B cell (primary cell): ENCODE measurements around the gene LGALS4. TPM values are rescaled to one million over a fixed set of nuclear protein-coding genes. Genes with fewer than 3 reads are reported as not detected.
"Not testable (repeated sequence)": the region's sequence is repeated elsewhere in the genome, so short reads cannot be mapped to it uniquely, and the experiment has no call there.

ENCODE experiments used
- ATAC-seq: fragments of 200-7000 bp; cut with Tn5 transposase; one replicate; pipeline ENCODE4 v1.10.0; 2021; ENCODE audit warnings: low read depth, mild to moderate bottlenecking, moderate number of reproducible peaks, moderate library complexity
- CTCF ChIA-PET: fragments of 350-600 bp; sonication (Branson Sonifier 250); formaldehyde crosslinking; loops from one replicate; lab custom pipeline; 2021; ENCODE audit warnings: antibody characterized with exemption, inconsistent platforms; lab: Charles Lee
- POLR2A ChIA-PET: fragments of 350-600 bp; sonication (Branson Sonifier 250); formaldehyde crosslinking; loops from one replicate; lab custom pipeline; 2021; ENCODE audit warnings: antibody characterized with exemption; lab: Charles Lee
- DNase-seq: peaks from one replicate; pipeline ENCODE4 v3.0.0; 2013
- H2AFZ ChIP-seq: 2 replicates; pipeline ENCODE4 v1.6.1; 2012; ENCODE audit warnings: mild to moderate bottlenecking, low read depth, low read length; ENCODE audit not compliant: insufficient read depth, poor library complexity, severe bottlenecking
- H3K27ac ChIP-seq, 2 donors: 1 replicate in 1 of 2; 2 replicates in 1 of 2; pipeline ENCODE4 v1.5.1; 2012 to 2013; ENCODE audit warnings: low read length in 2 of 2, mild to moderate bottlenecking in 2 of 2, moderate library complexity in 1 of 2
- H3K27me3 ChIP-seq, 4 experiments: fragments of 200-600 bp in 1 of 4; sonication (generic) in 1 of 4; replicated peaks in 1 of 4; 1 replicate in 2 of 4; 2 replicates in 2 of 4; pipeline versions ENCODE4 v1.6.1 to v1.7.0; 2013 to 2016; ENCODE audit warnings: low read length in 3 of 4, mild to moderate bottlenecking in 2 of 4, mixed read lengths in 1 of 4, moderate library complexity in 1 of 4; ENCODE audit not compliant: insufficient read depth in 4 of 4, control insufficient read depth in 3 of 4; ENCODE audit errors: control extremely low read depth in 1 of 4
- H3K36me3 ChIP-seq, 2 experiments: replicated peaks in 1 of 2; 1 replicate in 1 of 2; 2 replicates in 1 of 2; pipeline versions ENCODE4 v1.6.1 to v1.7.1; 2013; ENCODE audit warnings: low read length in 1 of 2; ENCODE audit not compliant: insufficient read depth in 2 of 2, control insufficient read depth in 1 of 2; ENCODE audit errors: control extremely low read depth in 1 of 2, extremely low read depth in 1 of 2
- H3K4me1 ChIP-seq, 2 donors: fragments of 200-600 bp in 1 of 2; sonication (generic) in 1 of 2; 1 replicate in 1 of 2; 2 replicates in 1 of 2; pipeline versions ENCODE4 v1.5.1 to v1.6.1; 2013 to 2017; ENCODE audit warnings: low read length in 2 of 2; ENCODE audit not compliant: control insufficient read depth in 2 of 2, insufficient read depth in 2 of 2
- H3K4me2 ChIP-seq: replicated peaks from 2 replicates; pipeline ENCODE3; 2012; ENCODE audit warnings: mild to moderate bottlenecking, low read depth, low read length; ENCODE audit not compliant: poor library complexity, severe bottlenecking
- H3K4me3 ChIP-seq, 5 experiments: fragments of 200-600 bp in 1 of 5; sonication (generic) in 1 of 5; 1 replicate in 3 of 5; 2 replicates in 2 of 5; pipeline versions ENCODE4 v1.5.1 to v1.7.0; 2011 to 2016; ENCODE audit warnings: low read length in 4 of 5, mild to moderate bottlenecking in 4 of 5, low read depth in 2 of 5, control low read depth in 1 of 5, moderate library complexity in 1 of 5; ENCODE audit not compliant: insufficient read depth in 1 of 5; ENCODE audit errors: control extremely low read depth in 1 of 5, extremely low read depth in 1 of 5
- H3K79me2 ChIP-seq: fragments of 200-600 bp; sonication (generic); one replicate; pipeline ENCODE4 v1.6.0; 2016; ENCODE audit warnings: low read length; ENCODE audit not compliant: control insufficient read depth, insufficient read depth
- H3K9ac ChIP-seq: fragments of 200-600 bp; sonication (generic); 2 replicates; pipeline ENCODE4 v1.6.1; 2017; ENCODE audit warnings: mild to moderate bottlenecking, low read length, moderate library complexity
- H3K9me3 ChIP-seq, 3 donors: one replicate each; pipeline versions ENCODE4 v1.6.1 to v1.7.1; 2013; ENCODE audit warnings: low read length in 2 of 3; ENCODE audit not compliant: control insufficient read depth in 2 of 3, insufficient read depth in 1 of 3; ENCODE audit errors: control extremely low read depth in 1 of 3
- H4K20me1 ChIP-seq: 2 replicates; pipeline ENCODE4 v1.6.0; 2012; ENCODE audit warnings: mild to moderate bottlenecking, low read length; ENCODE audit not compliant: insufficient read depth, control insufficient read depth, poor library complexity, severe bottlenecking
- H3K27ac Mint-ChIP-seq: one replicate; pipeline ENCODE4 v1.8.0; 2021; ENCODE audit warnings: mixed read lengths
- H3K27me3 Mint-ChIP-seq: one replicate; pipeline ENCODE4 v1.8.0; 2021; ENCODE audit warnings: mixed read lengths
- H3K4me1 Mint-ChIP-seq: one replicate; pipeline ENCODE4 v1.8.0; 2021; ENCODE audit warnings: mixed read lengths
- H3K4me3 Mint-ChIP-seq: one replicate; pipeline ENCODE4 v1.8.0; 2021; ENCODE audit warnings: mixed read lengths
- H3K9me3 Mint-ChIP-seq: one replicate; pipeline ENCODE4 v1.8.0; 2022; ENCODE audit warnings: mixed read lengths; ENCODE audit not compliant: insufficient read depth
- EZH2 ChIP-seq: IDR thresholded peaks from 2 replicates; pipeline ENCODE4 v1.6.1; 2012; ENCODE audit warnings: borderline replicate concordance, low read depth, mild to moderate bottlenecking, moderate library complexity, low read length; ENCODE audit not compliant: insufficient read depth, poor library complexity, severe bottlenecking
- WGBS: methylation state at CpG from one replicate; pipeline ENCODE4 v1.1.5; 2013; ENCODE audit warnings: missing lambda C conversion rate; ENCODE audit not compliant: insufficient coverage; 5-methylcytosine and 5-hydroxymethylcytosine counted together
- intact Hi-C: fragments of 100-400 bp; cut with micrococcal nuclease; formaldehyde crosslinking; loops from one replicate; pipeline ENCODE4 v1.10.0; 2022
- polyA plus RNA-seq: library from polyadenylated mRNA; depleted of rRNA; stranded (reverse); fragments of >200 nt; gene quantifications from 2 replicates; pipeline ENCODE4 v1.2.3, GENCODE V29; 2012
- total RNA-seq, 2 donors: library from RNA; stranded (reverse); fragments of 120-200 nt in 1 of 2; gene quantifications; 1 replicate in 1 of 2; 2 replicates in 1 of 2; pipeline versions ENCODE4 v1.2.3 to v1.2.4, GENCODE V29; 2013 to 2022
- TF ChIP-seq, protein P1 (sequence below): fragments of 200-600 bp; IDR thresholded peaks from one replicate; pipeline ENCODE4 v1.8.0; 2022; ENCODE audit warnings: antibody characterized with exemption, mild to moderate bottlenecking

The LGALS4 gene
- total and polyA plus RNA-seq, 2 donors (not counting 1 experiment from before 2014, with no cell fraction given): 5.4 to 8.4 TPM

DNA sequence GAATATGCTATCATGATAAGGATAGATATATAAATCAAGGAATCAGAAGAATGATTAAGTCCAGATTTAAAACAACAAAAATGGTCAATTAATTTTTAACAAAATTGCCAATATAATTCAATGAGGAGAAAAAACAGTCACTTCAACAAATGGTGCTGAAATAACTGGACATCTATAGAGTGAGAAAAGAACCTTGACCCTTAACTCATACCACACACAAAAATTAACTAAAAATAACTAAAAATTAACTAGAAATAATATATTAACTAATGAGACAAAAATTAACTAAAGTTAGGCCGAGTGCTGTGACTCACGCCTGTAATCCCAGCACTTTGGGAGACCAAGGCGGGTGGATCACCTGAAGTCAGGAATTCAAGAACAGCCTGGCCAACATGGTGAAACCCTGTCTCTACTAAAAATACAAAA lies 48.9 kb downstream of the LGALS4 start:
- intact Hi-C loops: no loop called here
- ATAC-seq: no peak
- POLR2A ChIA-PET: no interaction called here
- Histone ChIP-seq H3K9ac (no peak overlapping the region), H3K36me3 (no peaks in the 10 kb centered on the region), H2AFZ (no peak overlapping the region), H3K4me3 (no peak overlapping the region), H3K9me3 (no peaks in the 10 kb centered on the region), H3K4me2 (no peak overlapping the region), H4K20me1 (no peaks in the 10 kb centered on the region), H3K27me3 (no peaks in the 10 kb centered on the region), H3K4me1 (peaks cover 0 to 3% of the 10 kb centered on the region in 2 donors), H3K79me2 (no peaks in the 10 kb centered on the region), H3K27ac (no peak overlapping the region)
- Mint-ChIP-seq H3K9me3 (no peaks in the 10 kb centered on the region), H3K27ac (no peak overlapping the region), H3K4me1 (peaks cover 11% of the 10 kb centered on the region), H3K4me3 (no peak overlapping the region), H3K27me3 (no peaks in the 10 kb centered on the region)
- no peak for TF ChIP-seq EZH2
- TF ChIP-seq, protein P1, sequence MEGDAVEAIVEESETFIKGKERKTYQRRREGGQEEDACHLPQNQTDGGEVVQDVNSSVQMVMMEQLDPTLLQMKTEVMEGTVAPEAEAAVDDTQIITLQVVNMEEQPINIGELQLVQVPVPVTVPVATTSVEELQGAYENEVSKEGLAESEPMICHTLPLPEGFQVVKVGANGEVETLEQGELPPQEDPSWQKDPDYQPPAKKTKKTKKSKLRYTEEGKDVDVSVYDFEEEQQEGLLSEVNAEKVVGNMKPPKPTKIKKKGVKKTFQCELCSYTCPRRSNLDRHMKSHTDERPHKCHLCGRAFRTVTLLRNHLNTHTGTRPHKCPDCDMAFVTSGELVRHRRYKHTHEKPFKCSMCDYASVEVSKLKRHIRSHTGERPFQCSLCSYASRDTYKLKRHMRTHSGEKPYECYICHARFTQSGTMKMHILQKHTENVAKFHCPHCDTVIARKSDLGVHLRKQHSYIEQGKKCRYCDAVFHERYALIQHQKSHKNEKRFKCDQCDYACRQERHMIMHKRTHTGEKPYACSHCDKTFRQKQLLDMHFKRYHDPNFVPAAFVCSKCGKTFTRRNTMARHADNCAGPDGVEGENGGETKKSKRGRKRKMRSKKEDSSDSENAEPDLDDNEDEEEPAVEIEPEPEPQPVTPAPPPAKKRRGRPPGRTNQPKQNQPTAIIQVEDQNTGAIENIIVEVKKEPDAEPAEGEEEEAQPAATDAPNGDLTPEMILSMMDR: no peak
- WGBS: 100% methylated on average over 1 of the region's 3 CpGs
- DNase-seq: no peak
- CTCF ChIA-PET: no interaction called here

DNA sequence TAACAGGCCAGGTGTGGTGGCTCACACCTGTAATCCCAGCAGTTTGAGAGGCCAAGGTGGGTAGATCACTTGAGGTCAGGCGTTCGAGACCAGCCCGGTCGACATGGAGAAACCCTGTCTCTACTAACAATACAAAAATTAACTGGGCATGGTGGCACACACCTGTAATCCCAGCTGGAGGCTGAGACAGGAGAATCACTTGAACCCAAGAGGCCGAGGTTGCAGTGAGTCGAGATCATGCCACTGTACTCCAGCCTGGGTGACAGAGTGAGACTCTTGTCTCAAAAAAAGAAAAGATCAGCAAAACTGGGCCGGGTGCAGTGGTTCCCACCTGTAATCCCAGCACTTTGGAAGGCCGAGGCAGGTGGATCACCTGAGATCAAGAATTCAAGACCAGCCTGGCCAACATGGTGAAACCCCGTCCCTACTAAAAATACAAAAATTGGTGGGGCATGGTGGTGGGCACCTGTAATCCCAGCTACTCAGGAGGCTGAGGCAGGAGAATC lies 50.8 kb downstream of the LGALS4 start:
- WGBS: 100% methylated on average over 6 of the region's 9 CpGs
- intact Hi-C loops, H3K9me3 ChIP-seq, H3K4me3 ChIP-seq, H3K9ac ChIP-seq, H3K27ac Mint-ChIP-seq, DNase-seq, H3K27me3 Mint-ChIP-seq, H4K20me1 ChIP-seq, ATAC-seq, H2AFZ ChIP-seq, H3K36me3 ChIP-seq, H3K79me2 ChIP-seq, H3K4me1 Mint-ChIP-seq, H3K4me1 ChIP-seq, H3K27me3 ChIP-seq, H3K9me3 Mint-ChIP-seq, H3K4me3 Mint-ChIP-seq, H3K27ac ChIP-seq, H3K4me2 ChIP-seq: not testable (repeated sequence)
- CTCF ChIA-PET: interaction anchor here (1.0 kb wide), 1 partner anchor 126 kb away, joined by 4 read pairs; no protein-coding TSS in a partner anchor
- POLR2A ChIA-PET: interaction anchor here (0.7 kb wide), 1 partner anchor 770 kb away, joined by 4 read pairs; no protein-coding TSS in a partner anchor

DNA sequence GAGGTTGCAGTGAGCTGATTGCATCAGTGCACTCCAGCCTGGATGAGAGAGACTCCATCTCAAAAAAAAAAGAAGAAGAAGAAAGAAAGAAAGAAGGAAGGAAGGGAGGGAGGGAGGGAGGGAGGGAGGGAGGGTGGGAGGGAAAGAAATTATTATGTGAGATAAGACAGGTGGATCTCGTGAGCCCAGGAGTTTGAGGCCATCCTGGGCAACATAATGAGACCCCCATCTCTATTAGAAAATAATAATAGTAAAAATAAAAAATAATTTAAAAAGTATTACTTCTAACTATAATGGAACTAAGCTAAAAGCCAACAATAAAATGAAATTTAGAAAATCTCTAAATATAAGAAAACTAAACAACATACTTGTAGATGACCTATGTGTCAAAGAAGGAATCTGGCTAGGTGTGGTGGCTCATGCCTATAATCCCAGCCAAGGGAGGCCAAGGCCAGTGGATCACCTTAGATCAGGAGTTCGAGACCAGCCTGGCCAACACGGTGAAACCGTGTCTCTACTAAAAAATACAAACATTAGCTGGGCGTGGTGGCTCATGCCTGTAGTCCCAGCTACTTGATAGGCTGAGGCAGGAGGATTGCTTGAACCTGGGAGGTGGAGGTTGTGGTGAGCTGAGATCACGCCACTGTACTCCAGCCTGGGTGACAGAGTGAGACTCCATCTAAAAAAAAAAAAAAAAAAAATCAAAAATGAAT lies 51.8 kb downstream of the LGALS4 start:
- H3K4me3 Mint-ChIP-seq, H3K27me3 Mint-ChIP-seq: not testable (repeated sequence)

More for the DNA sequence above, 51.8 kb downstream of the LGALS4 start:
- H3K27me3 ChIP-seq, H3K36me3 ChIP-seq, H3K79me2 ChIP-seq, DNase-seq, H3K4me1 Mint-ChIP-seq, H3K9me3 ChIP-seq, H3K4me3 ChIP-seq, H3K27ac Mint-ChIP-seq, H4K20me1 ChIP-seq, H2AFZ ChIP-seq, H3K4me1 ChIP-seq, H3K4me2 ChIP-seq, intact Hi-C loops, H3K9me3 Mint-ChIP-seq, H3K9ac ChIP-seq, H3K27ac ChIP-seq, ATAC-seq: not testable (repeated sequence)
- ChIA-PET POLR2A (interaction anchor here (0.7 kb wide), 1 partner anchor 771 kb away, joined by 4 read pairs; no protein-coding TSS in a partner anchor), CTCF (interaction anchor here (0.6 to 1.0 kb wide), 3 partner anchors 61 to 722 kb away, joined by 3 to 4 read pairs (median 4); no protein-coding TSS in a partner anchor)
- WGBS: 80% methylated on average over 1 of the region's 6 CpGs
